Testis (tissue), 2 donors: ENCODE measurements around the gene XIRP2.

Experiments used
- CTCF ChIP-seq, 3 experiments: fragments of 450-650 bp in 2 of 3; fragments of 200-600 bp in 1 of 3; sonication (generic) in 1 of 3; IDR thresholded peaks; one replicate each; pipeline ENCODE4 v1.5.1; 2016 to 2019; ENCODE audit warnings: antibody characterized with exemption in 3 of 3, mild to moderate bottlenecking in 2 of 3, moderate library complexity in 1 of 3
- POLR2A ChIP-seq: fragments of 450-650 bp; IDR thresholded peaks from one replicate; pipeline ENCODE4 v1.6.1; 2017; ENCODE audit warnings: antibody characterized with exemption, mild to moderate bottlenecking, moderate library complexity

- TF ChIP-seq CTCF (IDR thresholded peaks at IDR 0.05) (no peak), POLR2A (no peak)
Observed at GRCh38 chr2:167115541-167115940, 227.3 kb downstream of the XIRP2 start.
